ENCODE measurements around the gene CABLES1. TPM values are rescaled to one million over a fixed set of nuclear protein-coding genes. Genes with fewer than 3 reads are reported as not detected.

The CABLES1 gene
- total RNA-seq, 2 experiments from 2014 or later = not detected

DNA sequence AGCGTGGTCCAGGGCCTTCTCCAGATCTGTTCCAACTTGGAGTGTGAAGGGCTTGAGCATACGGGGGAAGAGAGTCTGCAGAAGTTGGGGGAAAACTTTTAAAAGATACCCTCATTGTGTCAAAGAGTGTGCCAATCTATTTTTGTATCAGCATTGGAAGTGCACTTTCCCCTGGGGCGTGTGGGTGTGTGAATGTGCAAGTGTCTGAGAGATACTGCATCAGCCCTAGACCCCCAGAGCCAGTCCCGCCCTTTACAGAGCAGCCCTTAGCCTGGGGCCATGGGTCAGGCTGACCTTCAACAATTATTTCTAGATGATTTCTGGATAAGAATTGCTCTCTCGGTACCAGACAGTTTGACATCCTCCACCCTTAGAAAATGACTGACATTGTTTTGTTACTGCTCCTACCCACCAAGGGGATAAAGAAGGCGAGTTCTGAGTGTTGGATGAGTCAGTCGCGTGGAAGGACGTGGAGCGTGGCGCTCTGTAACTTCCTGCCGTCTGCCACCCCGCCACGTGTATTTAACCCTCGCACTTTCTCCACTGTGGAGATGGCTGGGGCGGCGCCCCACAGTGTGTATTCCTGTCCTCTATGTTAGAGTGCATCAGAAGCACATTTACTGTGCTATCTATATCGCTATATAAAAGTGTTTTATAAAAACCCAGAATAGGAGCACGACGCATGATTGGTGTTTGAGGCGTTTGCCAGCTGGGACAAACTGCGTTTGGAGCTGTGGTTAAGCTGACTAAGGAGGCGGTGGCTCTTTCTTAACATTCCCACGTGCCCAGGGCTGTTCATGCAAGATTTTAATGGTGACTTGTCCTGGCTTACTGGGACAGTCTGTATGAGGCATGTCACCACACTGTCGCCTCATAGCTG lies 122.6 kb downstream of the CABLES1 start:
- H3K36me3 ChIP-seq (ENCODE audit: insufficient read depth, low read length) = no peaks in the 10 kb centered on the region
- H3K27me3 ChIP-seq (ENCODE audit: control insufficient read depth in 1 of 2, insufficient read depth in 2 of 2, low read length in 2 of 2) = no peaks in the 10 kb centered on the region
- H3K9me3 ChIP-seq (ENCODE audit: control insufficient read depth in 1 of 2, insufficient read depth in 1 of 2, low read length in 2 of 2) = no peaks in the 10 kb centered on the region
- ATAC-seq (ENCODE audit: poor library complexity) (peak; percentile 50), DNase-seq (peak in 5 of 14 experiments; percentile 10 to 64 (median 24))
- Mint-ChIP-seq H3K27me3 (no peaks in the 10 kb centered on the region), H3K36me3 (ENCODE audit: low read depth) (no peaks in the 10 kb centered on the region), H3K9me3 (no peaks in the 10 kb centered on the region), H3K4me1 (ENCODE audit: low read depth) (peaks cover 40% of the 10 kb centered on the region), H3K4me3 (no peak overlapping the region), H3K27ac (peak overlapping the region; percentile 68)
- TF ChIP-seq, protein P1, sequence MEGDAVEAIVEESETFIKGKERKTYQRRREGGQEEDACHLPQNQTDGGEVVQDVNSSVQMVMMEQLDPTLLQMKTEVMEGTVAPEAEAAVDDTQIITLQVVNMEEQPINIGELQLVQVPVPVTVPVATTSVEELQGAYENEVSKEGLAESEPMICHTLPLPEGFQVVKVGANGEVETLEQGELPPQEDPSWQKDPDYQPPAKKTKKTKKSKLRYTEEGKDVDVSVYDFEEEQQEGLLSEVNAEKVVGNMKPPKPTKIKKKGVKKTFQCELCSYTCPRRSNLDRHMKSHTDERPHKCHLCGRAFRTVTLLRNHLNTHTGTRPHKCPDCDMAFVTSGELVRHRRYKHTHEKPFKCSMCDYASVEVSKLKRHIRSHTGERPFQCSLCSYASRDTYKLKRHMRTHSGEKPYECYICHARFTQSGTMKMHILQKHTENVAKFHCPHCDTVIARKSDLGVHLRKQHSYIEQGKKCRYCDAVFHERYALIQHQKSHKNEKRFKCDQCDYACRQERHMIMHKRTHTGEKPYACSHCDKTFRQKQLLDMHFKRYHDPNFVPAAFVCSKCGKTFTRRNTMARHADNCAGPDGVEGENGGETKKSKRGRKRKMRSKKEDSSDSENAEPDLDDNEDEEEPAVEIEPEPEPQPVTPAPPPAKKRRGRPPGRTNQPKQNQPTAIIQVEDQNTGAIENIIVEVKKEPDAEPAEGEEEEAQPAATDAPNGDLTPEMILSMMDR (IDR thresholded peaks at IDR 0.05) = no peak
- no peak overlapping the region for H3K4me3 ChIP-seq (ENCODE audit: low read length)
- intact Hi-C loops (cut with DNase I, micrococcal nuclease) = no loop called here
- POLR2A ChIA-PET = no interaction called here
- CTCF ChIA-PET = no interaction called here
- H3K4me1 ChIP-seq (ENCODE audit: insufficient read depth, low read length) = peaks cover 35% of the 10 kb centered on the region
- H3K27ac ChIP-seq (ENCODE audit: low read depth in 1 of 2, low read length in 2 of 2) = no peak overlapping the region

DNA sequence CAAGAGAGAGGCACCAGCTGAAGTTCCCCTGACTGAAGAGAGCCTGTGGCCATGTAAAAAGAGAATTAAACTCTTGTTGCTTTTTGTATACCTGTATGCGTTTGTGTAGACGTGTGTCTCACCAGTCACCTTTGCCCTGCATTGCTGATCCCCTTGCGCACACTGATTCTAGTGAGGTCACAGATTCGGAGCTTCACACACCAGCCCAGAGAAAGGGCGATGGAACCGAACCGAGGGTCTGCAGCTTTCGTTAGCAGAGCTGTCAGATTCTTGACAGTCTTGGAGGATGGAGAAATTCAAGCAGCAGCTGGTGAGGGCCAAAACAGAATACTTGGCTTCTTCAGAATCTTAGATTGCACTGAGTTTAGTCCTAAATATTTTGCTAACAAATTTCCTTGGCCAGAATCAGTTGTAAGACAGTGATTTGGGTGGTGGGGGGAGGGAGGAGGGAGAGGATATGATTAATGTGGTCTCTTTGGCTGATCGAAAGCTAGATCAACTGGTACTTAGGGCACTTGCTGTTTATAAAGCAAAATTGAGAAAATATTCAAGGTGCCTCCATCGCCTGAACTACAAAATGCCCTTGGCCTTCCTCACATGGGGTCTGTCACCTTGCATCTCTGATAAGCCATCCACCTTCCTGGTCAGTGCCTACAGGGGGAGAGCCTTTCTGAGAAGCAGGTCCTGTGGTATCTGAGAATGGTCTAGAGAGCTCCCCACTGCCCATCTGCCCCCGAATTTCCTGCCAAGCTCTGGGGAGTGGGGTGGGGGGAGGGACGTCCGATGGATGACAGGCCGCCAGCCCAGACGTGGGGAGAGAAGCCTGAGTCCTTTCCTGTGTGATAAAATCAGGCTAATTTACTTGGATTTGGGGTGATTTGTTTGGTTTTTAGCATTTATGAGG lies 123.5 kb downstream of the CABLES1 start:
- H3K27ac ChIP-seq (ENCODE audit: low read depth in 1 of 2, low read length in 2 of 2) = no peak overlapping the region
- no peaks in the 10 kb centered on the region for H3K9me3 Mint-ChIP-seq
- H3K4me1 ChIP-seq (ENCODE audit: insufficient read depth, low read length) = peaks cover 35% of the 10 kb centered on the region
- H3K4me3 Mint-ChIP-seq = peak overlapping the region; percentile 69
- intact Hi-C loops (cut with DNase I, micrococcal nuclease) = no loop called here
- CTCF ChIA-PET = no interaction called here
- H3K27me3 Mint-ChIP-seq = no peaks in the 10 kb centered on the region
- H3K4me1 Mint-ChIP-seq (ENCODE audit: low read depth) = peaks cover 40% of the 10 kb centered on the region
- H3K36me3 Mint-ChIP-seq (ENCODE audit: low read depth) = no peaks in the 10 kb centered on the region
- H3K9me3 ChIP-seq (ENCODE audit: control insufficient read depth in 1 of 2, insufficient read depth in 1 of 2, low read length in 2 of 2) = no peaks in the 10 kb centered on the region
- no peak for DNase-seq
- no peak for ATAC-seq (ENCODE audit: poor library complexity)
- no peaks in the 10 kb centered on the region for H3K27me3 ChIP-seq (ENCODE audit: control insufficient read depth in 1 of 2, insufficient read depth in 2 of 2, low read length in 2 of 2)
- H3K36me3 ChIP-seq (ENCODE audit: insufficient read depth, low read length) = no peaks in the 10 kb centered on the region
- POLR2A ChIA-PET = no interaction called here
- TF ChIP-seq, protein P1 (IDR thresholded peaks at IDR 0.05) = no peak
- peak overlapping the region; percentile 71 for H3K27ac Mint-ChIP-seq
- no peak overlapping the region for H3K4me3 ChIP-seq (ENCODE audit: low read length)

DNA sequence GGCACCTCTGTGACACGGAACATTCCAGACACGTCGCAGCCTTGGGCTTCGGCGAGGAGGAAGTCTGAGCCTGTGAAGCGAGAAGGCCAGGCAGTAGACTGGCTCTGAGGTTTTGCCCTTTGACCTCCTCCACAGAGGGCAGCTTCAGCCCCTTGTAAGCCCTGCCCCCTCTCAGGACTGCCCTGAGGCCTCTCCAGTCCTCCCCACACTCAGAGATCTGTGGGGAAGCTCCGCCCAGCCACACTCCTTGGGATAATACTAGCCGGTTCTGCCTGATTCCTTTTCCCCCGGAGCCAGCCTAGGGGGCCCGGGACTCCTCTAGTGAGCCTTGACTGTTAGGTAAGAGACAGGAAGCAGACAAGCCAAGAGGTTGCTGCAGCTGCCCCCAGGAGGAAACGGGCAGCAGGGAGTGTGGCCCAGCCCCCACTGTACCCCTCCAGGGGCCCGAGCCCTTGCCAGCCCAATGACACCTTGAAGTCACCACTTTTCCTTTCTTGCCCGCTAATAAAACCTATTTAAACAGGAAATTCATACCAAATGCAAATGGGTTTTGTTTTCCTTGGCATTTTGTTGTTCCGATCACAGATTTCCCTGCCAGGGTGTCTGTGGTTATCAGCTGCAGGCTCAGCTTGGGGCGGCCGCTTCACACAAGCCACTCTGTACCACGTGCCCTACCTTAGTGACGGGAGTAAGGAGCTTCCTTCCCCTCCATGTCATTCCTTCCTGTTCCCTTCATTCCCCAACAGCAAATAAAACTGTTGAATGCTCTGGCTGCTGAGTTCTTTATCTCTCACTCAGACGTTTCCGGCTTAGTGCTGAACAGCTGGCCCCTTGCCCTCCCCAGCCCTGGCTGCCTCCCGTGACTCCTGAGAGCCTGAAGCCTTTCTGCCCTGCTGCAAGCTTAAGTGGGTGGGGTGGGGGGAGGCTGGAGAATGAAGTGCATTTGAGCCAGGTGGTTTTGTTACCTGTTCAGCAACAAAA lies 124.7 kb downstream of the CABLES1 start:
- H3K4me3 ChIP-seq (ENCODE audit: low read length) = peak overlapping the region; percentile 41
- intact Hi-C loops (cut with DNase I, micrococcal nuclease) = no loop called here
- POLR2A ChIA-PET = no interaction called here

More for the DNA sequence above, 124.7 kb downstream of the CABLES1 start:
- Mint-ChIP-seq H3K9me3 (no peaks in the 10 kb centered on the region), H3K27me3 (no peaks in the 10 kb centered on the region), H3K4me1 (ENCODE audit: low read depth) (peaks cover 40% of the 10 kb centered on the region), H3K27ac (peak overlapping the region; percentile 71), H3K4me3 (peak overlapping the region; percentile 69), H3K36me3 (ENCODE audit: low read depth) (no peaks in the 10 kb centered on the region)
- CTCF ChIA-PET = interaction anchor here (0.7 to 1.3 kb wide), 2 partner anchors 126 to 128 kb away, joined by 3 to 4 read pairs; no protein-coding TSS in a partner anchor
- Histone ChIP-seq H3K27me3 (ENCODE audit: control insufficient read depth in 1 of 2, insufficient read depth in 2 of 2, low read length in 2 of 2) (no peaks in the 10 kb centered on the region), H3K9me3 (ENCODE audit: control insufficient read depth in 1 of 2, insufficient read depth in 1 of 2, low read length in 2 of 2) (no peaks in the 10 kb centered on the region), H3K27ac (ENCODE audit: low read depth in 1 of 2, low read length in 2 of 2) (no peak overlapping the region), H3K4me1 (ENCODE audit: insufficient read depth, low read length) (peaks cover 35% of the 10 kb centered on the region), H3K36me3 (ENCODE audit: insufficient read depth, low read length) (no peaks in the 10 kb centered on the region)
- TF ChIP-seq, protein P1 (IDR thresholded peaks at IDR 0.05) = no peak
- DNase-seq = peak in 6 of 14 experiments; percentile 7 to 46 (median 29)
- ATAC-seq (ENCODE audit: poor library complexity) = peak; percentile 50
